H1 (cell line): ENCODE data around the gene CACNA1A. TPM values are rescaled to one million over a fixed set of nuclear protein-coding genes. Genes with fewer than 3 reads are reported as not detected.
A peak's percentile ranks its signal among the peaks of the same experiment; 100 is the strongest.

Experiments used
- EP300 ChIP-seq, 2 experiments: IDR thresholded peaks; 1 replicate in 1 of 2; 2 replicates in 1 of 2; pipeline ENCODE4 v1.6.1; 2011 to 2012; ENCODE audit warnings: low read depth in 2 of 2, low read length in 2 of 2, mild to moderate bottlenecking in 2 of 2, borderline replicate concordance in 1 of 2, inconsistent platforms in 1 of 2, moderate library complexity in 1 of 2
- KDM1A ChIP-seq: fragments of 200-600, 300-600 bp; sonication (generic); IDR thresholded peaks from 2 replicates; pipeline ENCODE4 v1.7.1; 2016; ENCODE audit warnings: mild to moderate bottlenecking, low read length, borderline replicate concordance
- NRF1 ChIP-seq: IDR thresholded peaks from 2 replicates; pipeline ENCODE4 v1.6.1; 2011; ENCODE audit warnings: mild to moderate bottlenecking, low read depth, low read length, improper control_type of control experiment
- PHF8 ChIP-seq: fragments of 200-600 bp; sonication (generic); conservative IDR thresholded peaks from 2 replicates; pipeline ENCODE4 v1.7.1; 2012; ENCODE audit warnings: low read depth, mild to moderate bottlenecking, inconsistent platforms, low read length, moderate library complexity
- RXRA ChIP-seq: IDR thresholded peaks from 2 replicates; pipeline ENCODE4 v1.6.1; 2011; ENCODE audit warnings: low read depth, mild to moderate bottlenecking, low read length, moderate library complexity; ENCODE audit not compliant: insufficient read depth
- polyA plus RNA-seq, 7 experiments: library from polyadenylated mRNA; depleted of rRNA in 3 of 7; stranded (reverse) in 5 of 7; unstranded in 2 of 7; fragments of >200 nt in 5 of 7; fragments of 200-250 nt in 2 of 7; gene quantifications; 1 replicate in 5 of 7; 2 replicates in 1 of 7; 4 replicates in 1 of 7; pipeline versions ENCODE4 v1.2.1 to v1.2.3, GENCODE V29; 2011 to 2013; ENCODE audit warnings: missing spikeins in 2 of 7, mixed read lengths in 2 of 7
- total RNA-seq: library from RNA; stranded (reverse); fragmentation: NEBNext Ultra II Directional; extraction: Animal tissue kit (Norgen Biotek cat#: 25700); gene quantifications from 2 replicates; pipeline ENCODE4 v1.2.1, GENCODE V29; 2021
- TF ChIP-seq, protein P1 (sequence below): fragments of 300-600 bp; sonication (generic); IDR thresholded peaks from 2 replicates; pipeline ENCODE4 v1.7.1; 2012; ENCODE audit warnings: low read length, moderate library complexity, mild to moderate bottlenecking, inconsistent platforms; ENCODE audit not compliant: insufficient replicate concordance
- TF ChIP-seq, protein P2 (sequence below): IDR thresholded peaks from 2 replicates; pipeline ENCODE4 v1.6.1; 2011; ENCODE audit warnings: low read length, improper control_type of control experiment

CACNA1A gene
- total and polyA plus RNA-seq, 2 of the 8 experiments (the other 6 are each of a cell fraction or from before 2014, with no cell fraction given) = 10.7 to 25.3 TPM

DNA sequence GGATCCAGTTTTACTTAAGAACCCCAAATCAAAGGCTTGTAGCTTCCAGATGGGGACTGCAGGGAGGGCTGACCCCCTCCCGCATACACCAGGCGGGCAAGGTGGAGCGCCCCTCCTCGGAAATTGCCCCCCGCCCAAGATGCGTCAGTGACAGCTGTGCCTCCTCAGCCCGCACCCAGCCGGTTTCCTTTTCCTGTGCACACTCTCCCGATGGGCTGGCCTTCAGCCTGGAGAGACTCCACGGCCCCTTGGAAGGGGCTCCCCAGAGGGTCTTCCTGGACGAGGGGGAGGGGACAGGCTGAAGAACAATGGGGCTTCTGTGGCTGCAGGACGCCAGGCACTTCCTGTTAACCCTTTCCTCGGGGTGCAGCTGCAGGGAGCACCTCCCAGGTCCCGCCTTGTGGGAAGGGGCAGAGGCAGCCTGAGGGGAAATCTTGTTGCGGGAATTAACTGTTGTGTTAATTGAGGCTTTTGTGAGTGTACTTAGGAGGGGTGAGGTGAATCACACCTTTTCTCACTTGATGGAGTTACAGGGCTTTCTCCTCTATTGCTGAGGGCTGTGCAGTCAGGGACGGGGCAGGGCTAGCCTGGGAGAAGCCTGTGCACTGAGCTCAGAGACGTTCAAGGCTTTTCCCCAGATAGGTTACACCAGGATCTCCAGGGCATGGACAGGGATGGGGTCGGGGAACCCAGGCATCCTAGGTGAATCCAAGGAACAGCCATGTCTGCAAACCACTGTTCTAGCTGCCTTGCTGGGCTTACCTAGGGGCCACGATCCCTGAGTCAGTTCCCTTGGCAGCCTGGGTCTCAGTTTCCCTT is 341.7 kb downstream of the CACNA1A start (continued):
- TF ChIP-seq, protein P1, sequence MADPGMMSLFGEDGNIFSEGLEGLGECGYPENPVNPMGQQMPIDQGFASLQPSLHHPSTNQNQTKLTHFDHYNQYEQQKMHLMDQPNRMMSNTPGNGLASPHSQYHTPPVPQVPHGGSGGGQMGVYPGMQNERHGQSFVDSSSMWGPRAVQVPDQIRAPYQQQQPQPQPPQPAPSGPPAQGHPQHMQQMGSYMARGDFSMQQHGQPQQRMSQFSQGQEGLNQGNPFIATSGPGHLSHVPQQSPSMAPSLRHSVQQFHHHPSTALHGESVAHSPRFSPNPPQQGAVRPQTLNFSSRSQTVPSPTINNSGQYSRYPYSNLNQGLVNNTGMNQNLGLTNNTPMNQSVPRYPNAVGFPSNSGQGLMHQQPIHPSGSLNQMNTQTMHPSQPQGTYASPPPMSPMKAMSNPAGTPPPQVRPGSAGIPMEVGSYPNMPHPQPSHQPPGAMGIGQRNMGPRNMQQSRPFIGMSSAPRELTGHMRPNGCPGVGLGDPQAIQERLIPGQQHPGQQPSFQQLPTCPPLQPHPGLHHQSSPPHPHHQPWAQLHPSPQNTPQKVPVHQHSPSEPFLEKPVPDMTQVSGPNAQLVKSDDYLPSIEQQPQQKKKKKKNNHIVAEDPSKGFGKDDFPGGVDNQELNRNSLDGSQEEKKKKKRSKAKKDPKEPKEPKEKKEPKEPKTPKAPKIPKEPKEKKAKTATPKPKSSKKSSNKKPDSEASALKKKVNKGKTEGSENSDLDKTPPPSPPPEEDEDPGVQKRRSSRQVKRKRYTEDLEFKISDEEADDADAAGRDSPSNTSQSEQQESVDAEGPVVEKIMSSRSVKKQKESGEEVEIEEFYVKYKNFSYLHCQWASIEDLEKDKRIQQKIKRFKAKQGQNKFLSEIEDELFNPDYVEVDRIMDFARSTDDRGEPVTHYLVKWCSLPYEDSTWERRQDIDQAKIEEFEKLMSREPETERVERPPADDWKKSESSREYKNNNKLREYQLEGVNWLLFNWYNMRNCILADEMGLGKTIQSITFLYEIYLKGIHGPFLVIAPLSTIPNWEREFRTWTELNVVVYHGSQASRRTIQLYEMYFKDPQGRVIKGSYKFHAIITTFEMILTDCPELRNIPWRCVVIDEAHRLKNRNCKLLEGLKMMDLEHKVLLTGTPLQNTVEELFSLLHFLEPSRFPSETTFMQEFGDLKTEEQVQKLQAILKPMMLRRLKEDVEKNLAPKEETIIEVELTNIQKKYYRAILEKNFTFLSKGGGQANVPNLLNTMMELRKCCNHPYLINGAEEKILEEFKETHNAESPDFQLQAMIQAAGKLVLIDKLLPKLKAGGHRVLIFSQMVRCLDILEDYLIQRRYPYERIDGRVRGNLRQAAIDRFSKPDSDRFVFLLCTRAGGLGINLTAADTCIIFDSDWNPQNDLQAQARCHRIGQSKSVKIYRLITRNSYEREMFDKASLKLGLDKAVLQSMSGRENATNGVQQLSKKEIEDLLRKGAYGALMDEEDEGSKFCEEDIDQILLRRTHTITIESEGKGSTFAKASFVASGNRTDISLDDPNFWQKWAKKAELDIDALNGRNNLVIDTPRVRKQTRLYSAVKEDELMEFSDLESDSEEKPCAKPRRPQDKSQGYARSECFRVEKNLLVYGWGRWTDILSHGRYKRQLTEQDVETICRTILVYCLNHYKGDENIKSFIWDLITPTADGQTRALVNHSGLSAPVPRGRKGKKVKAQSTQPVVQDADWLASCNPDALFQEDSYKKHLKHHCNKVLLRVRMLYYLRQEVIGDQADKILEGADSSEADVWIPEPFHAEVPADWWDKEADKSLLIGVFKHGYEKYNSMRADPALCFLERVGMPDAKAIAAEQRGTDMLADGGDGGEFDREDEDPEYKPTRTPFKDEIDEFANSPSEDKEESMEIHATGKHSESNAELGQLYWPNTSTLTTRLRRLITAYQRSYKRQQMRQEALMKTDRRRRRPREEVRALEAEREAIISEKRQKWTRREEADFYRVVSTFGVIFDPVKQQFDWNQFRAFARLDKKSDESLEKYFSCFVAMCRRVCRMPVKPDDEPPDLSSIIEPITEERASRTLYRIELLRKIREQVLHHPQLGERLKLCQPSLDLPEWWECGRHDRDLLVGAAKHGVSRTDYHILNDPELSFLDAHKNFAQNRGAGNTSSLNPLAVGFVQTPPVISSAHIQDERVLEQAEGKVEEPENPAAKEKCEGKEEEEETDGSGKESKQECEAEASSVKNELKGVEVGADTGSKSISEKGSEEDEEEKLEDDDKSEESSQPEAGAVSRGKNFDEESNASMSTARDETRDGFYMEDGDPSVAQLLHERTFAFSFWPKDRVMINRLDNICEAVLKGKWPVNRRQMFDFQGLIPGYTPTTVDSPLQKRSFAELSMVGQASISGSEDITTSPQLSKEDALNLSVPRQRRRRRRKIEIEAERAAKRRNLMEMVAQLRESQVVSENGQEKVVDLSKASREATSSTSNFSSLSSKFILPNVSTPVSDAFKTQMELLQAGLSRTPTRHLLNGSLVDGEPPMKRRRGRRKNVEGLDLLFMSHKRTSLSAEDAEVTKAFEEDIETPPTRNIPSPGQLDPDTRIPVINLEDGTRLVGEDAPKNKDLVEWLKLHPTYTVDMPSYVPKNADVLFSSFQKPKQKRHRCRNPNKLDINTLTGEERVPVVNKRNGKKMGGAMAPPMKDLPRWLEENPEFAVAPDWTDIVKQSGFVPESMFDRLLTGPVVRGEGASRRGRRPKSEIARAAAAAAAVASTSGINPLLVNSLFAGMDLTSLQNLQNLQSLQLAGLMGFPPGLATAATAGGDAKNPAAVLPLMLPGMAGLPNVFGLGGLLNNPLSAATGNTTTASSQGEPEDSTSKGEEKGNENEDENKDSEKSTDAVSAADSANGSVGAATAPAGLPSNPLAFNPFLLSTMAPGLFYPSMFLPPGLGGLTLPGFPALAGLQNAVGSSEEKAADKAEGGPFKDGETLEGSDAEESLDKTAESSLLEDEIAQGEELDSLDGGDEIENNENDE = peak; percentile 29
- TF ChIP-seq PHF8 = no peak
- peak; percentile 74; the same call in 1 of the 2 replicates for TF ChIP-seq RXRA
- no peak for TF ChIP-seq NRF1
- 0 out of 2 replicates have a peak, but pooled peaks have one; percentile 49 for TF ChIP-seq KDM1A
- TF ChIP-seq, protein P2, sequence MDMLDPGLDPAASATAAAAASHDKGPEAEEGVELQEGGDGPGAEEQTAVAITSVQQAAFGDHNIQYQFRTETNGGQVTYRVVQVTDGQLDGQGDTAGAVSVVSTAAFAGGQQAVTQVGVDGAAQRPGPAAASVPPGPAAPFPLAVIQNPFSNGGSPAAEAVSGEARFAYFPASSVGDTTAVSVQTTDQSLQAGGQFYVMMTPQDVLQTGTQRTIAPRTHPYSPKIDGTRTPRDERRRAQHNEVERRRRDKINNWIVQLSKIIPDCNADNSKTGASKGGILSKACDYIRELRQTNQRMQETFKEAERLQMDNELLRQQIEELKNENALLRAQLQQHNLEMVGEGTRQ = no peak
- TF ChIP-seq EP300 (IDR thresholded peaks at IDR 0.05; ENCODE audit: borderline replicate concordance in 1 of 2, low read depth in 2 of 2, low read length in 2 of 2) = peak; percentile 20 to 92; a peak in 2 of 3 replicates
